GM23338 (cell line): Measurements from ENCODE around the gene NELL2.

Source experiments
- EZH2 ChIP-seq: fragments of 200-600 bp; sonication (generic); IDR thresholded peaks from one replicate; pipeline ENCODE4 v1.8.0; 2017; ENCODE audit warnings: antibody characterized with exemption, mild to moderate bottlenecking, low read depth; ENCODE audit not compliant: unreplicated experiment
- POLR2AphosphoS5 ChIP-seq: IDR thresholded peaks from 2 replicates; pipeline ENCODE4 v1.6.1; 2016; ENCODE audit warnings: antibody characterized with exemption, low read depth
- REST ChIP-seq: IDR thresholded peaks from one replicate; pipeline ENCODE4 v1.6.1; 2018; ENCODE audit warnings: antibody characterized with exemption; ENCODE audit not compliant: unreplicated experiment
- TF ChIP-seq, protein P1 (sequence below), 2 experiments: fragments of 200-600 bp in 1 of 2; sonication (generic) in 1 of 2; conservative IDR thresholded peaks; 2 replicates each; pipeline versions ENCODE4 v1.5.1 to v1.6.1; 2016 to 2017; ENCODE audit warnings: antibody characterized with exemption in 2 of 2, low read depth in 2 of 2, mild to moderate bottlenecking in 2 of 2, moderate library complexity in 1 of 2
- TF ChIP-seq, protein P2 (sequence below): IDR thresholded peaks from 2 replicates; pipeline ENCODE4 v1.6.1; 2016; ENCODE audit warnings: antibody characterized with exemption

DNA sequence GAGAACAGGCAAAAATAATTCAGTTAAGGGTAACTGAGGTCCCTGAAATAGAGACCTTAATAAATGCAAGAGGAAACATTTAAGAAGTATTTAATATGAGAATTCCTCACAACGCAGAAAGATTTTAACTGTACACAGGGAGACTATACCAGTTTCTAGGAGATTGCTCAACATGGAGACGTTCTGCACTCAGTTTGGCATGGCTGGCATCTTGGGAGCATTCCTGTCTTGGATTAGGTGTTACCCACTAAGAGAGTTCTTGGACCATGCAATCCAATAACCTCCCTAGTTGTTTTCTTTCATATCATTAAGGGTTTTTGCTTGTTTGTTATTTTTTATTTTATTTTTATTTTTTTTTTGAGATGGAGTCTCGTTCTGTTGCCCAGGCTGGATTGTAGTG is 302.4 kb downstream of the NELL2 start:
- TF ChIP-seq POLR2AphosphoS5, result no peak
- no peak for TF ChIP-seq REST
- TF ChIP-seq, protein P1, sequence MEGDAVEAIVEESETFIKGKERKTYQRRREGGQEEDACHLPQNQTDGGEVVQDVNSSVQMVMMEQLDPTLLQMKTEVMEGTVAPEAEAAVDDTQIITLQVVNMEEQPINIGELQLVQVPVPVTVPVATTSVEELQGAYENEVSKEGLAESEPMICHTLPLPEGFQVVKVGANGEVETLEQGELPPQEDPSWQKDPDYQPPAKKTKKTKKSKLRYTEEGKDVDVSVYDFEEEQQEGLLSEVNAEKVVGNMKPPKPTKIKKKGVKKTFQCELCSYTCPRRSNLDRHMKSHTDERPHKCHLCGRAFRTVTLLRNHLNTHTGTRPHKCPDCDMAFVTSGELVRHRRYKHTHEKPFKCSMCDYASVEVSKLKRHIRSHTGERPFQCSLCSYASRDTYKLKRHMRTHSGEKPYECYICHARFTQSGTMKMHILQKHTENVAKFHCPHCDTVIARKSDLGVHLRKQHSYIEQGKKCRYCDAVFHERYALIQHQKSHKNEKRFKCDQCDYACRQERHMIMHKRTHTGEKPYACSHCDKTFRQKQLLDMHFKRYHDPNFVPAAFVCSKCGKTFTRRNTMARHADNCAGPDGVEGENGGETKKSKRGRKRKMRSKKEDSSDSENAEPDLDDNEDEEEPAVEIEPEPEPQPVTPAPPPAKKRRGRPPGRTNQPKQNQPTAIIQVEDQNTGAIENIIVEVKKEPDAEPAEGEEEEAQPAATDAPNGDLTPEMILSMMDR (conservative IDR thresholded peaks at IDR 0.05; ENCODE audit: low read depth in 2 of 2), result no peak
- TF ChIP-seq EZH2, result no peak
- TF ChIP-seq, protein P2, sequence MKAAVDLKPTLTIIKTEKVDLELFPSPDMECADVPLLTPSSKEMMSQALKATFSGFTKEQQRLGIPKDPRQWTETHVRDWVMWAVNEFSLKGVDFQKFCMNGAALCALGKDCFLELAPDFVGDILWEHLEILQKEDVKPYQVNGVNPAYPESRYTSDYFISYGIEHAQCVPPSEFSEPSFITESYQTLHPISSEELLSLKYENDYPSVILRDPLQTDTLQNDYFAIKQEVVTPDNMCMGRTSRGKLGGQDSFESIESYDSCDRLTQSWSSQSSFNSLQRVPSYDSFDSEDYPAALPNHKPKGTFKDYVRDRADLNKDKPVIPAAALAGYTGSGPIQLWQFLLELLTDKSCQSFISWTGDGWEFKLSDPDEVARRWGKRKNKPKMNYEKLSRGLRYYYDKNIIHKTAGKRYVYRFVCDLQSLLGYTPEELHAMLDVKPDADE, result no peak
